Brain pericyte (primary cell): Measurements from ENCODE around the gene LEAP2.
A peak's percentile ranks its signal among the peaks of the same experiment; 100 is the strongest.

Experiments
- DNase-seq: peaks from one replicate; pipeline ENCODE4 v3.0.0-alpha.2; 2012; ENCODE audit warnings: low read depth, low spot score

Gene LEAP2

GRCh38 chr5:132877466-132877865 is 4.0 kb downstream of the LEAP2 start:
- no peak for DNase-seq

- no peak for DNase-seq
Observed at GRCh38 chr5:132877938-132878337, 4.5 kb downstream of the LEAP2 start.

GRCh38 chr5:132883261-132883834 is 9.9 kb downstream of the LEAP2 start:
- peak; percentile 33 for DNase-seq

GRCh38 chr5:132884548-132884947 is 11.1 kb downstream of the LEAP2 start:
- no peak for DNase-seq

GRCh38 chr5:132886064-132886823 is 12.8 kb downstream of the LEAP2 start:
- no peak for DNase-seq

GRCh38 chr5:132887283-132887682 is 13.8 kb downstream of the LEAP2 start:
- DNase-seq, result no peak

- DNase-seq, result no peak
Observed at GRCh38 chr5:132889501-132889900, 16.0 kb downstream of the LEAP2 start.

- no peak for DNase-seq
Observed at GRCh38 chr5:132890817-132891216, 17.3 kb downstream of the LEAP2 start.

- no peak for DNase-seq
Observed at GRCh38 chr5:132895719-132896305, 22.3 kb downstream of the LEAP2 start.

- DNase-seq, result no peak
Observed at GRCh38 chr5:132896685-132897084, 23.2 kb downstream of the LEAP2 start.

- no peak for DNase-seq
Observed at GRCh38 chr5:132898094-132898493, 24.6 kb downstream of the LEAP2 start.

- no peak for DNase-seq
Observed at GRCh38 chr5:132901036-132901435, 27.6 kb downstream of the LEAP2 start.

GRCh38 chr5:132901730-132902129 is 28.3 kb downstream of the LEAP2 start:
- DNase-seq, result no peak

GRCh38 chr5:132905938-132906337 is 32.5 kb downstream of the LEAP2 start:
- no peak for DNase-seq

GRCh38 chr5:132907161-132907560 is 33.7 kb downstream of the LEAP2 start:
- no peak for DNase-seq

GRCh38 chr5:132909702-132910101 is 36.2 kb downstream of the LEAP2 start:
- no peak for DNase-seq

GRCh38 chr5:132915681-132916080 is 42.2 kb downstream of the LEAP2 start:
- DNase-seq, result no peak

GRCh38 chr5:132916086-132916485 is 42.6 kb downstream of the LEAP2 start:
- no peak for DNase-seq
